Activated CD4-positive, alpha-beta T cell treated with anti-CD3 and anti-CD28 coated beads for 36 hours (primary cell): ENCODE measurements around the gene NBPF3. TPM values are rescaled to one million over a fixed set of nuclear protein-coding genes. Genes with fewer than 3 reads are reported as not detected.
"Not testable (repeated sequence)": the region's sequence is repeated elsewhere in the genome, so short reads cannot be mapped to it uniquely, and the experiment has no call there.

Source experiments
- ATAC-seq: fragments of 200-7000 bp; cut with Tn5 transposase; one replicate; pipeline ENCODE4 v1.10.0; 2021; ENCODE audit warnings: mild to moderate bottlenecking, moderate library complexity
- CTCF ChIA-PET: fragments of 350-600 bp; sonication (Branson Sonifier 250); formaldehyde crosslinking; loops from one replicate; lab custom pipeline; 2021; ENCODE audit warnings: antibody characterized with exemption; lab: Charles Lee
- POLR2A ChIA-PET: fragments of 350-600 bp; sonication (Branson Sonifier 250); formaldehyde crosslinking; loops from one replicate; lab custom pipeline; 2021; ENCODE audit warnings: antibody characterized with exemption, inconsistent platforms; lab: Charles Lee
- DNase-seq: peaks from one replicate; pipeline ENCODE4 v3.0.0-alpha.2; 2020
- H3K27ac Mint-ChIP-seq: one replicate; pipeline ENCODE4 v1.8.0; 2021; ENCODE audit warnings: mixed read lengths
- H3K27me3 Mint-ChIP-seq: one replicate; pipeline ENCODE4 v1.8.0; 2021; ENCODE audit warnings: mixed read lengths
- H3K36me3 Mint-ChIP-seq: one replicate; pipeline ENCODE4 v1.8.0; 2021; ENCODE audit warnings: low read depth, mixed read lengths
- H3K4me1 Mint-ChIP-seq: one replicate; pipeline ENCODE4 v1.8.0; 2021; ENCODE audit warnings: mixed read lengths
- H3K4me3 Mint-ChIP-seq: one replicate; pipeline ENCODE4 v1.8.0; 2021; ENCODE audit warnings: mild to moderate bottlenecking, moderate library complexity, mixed read lengths
- H3K9me3 Mint-ChIP-seq: one replicate; pipeline ENCODE4 v1.8.0; 2021; ENCODE audit warnings: low read depth, mixed read lengths
- intact Hi-C, 2 experiments: fragments of 100-400 bp; cut with DNase I in 1 of 2; cut with micrococcal nuclease in 1 of 2; formaldehyde crosslinking; loops; one replicate each; pipeline versions ENCODE4 v1.14.2 to v1.15.1; 2022 to 2024; cut with DNase I, micrococcal nuclease
- total RNA-seq, 2 experiments: library from RNA; stranded (reverse); gene quantifications; one replicate each; pipeline ENCODE4 v1.2.3, GENCODE V29; 2021

The NBPF3 gene
- total RNA-seq, 2 experiments from 2014 or later = 8.5 to 9.9 TPM

DNA sequence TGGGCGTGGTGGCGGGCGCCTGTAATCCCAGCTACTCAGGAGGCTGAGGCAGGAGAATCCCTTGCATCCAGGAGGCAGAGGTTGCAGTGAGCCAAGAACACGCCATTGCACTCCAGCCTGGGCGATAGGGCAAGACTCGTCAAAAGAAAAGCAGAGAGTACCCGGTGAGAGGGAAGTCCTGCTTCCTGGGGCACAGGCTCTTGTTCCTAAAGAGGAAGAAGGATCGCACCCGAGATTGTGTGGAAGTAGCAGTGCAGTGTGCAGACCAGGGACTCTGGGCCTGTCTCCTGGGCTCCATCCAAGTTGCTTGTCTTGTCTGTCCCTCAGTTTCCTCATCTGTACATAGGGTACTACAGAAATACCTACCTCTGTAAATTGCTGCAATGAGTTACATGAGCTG is 29.6 kb downstream of the NBPF3 start:
- Mint-ChIP-seq H3K27ac (no peak overlapping the region), H3K9me3 (no peaks in the 10 kb centered on the region), H3K4me3 (no peak overlapping the region), H3K4me1 (no peaks in the 10 kb centered on the region), H3K27me3 (no peaks in the 10 kb centered on the region), H3K36me3 (peaks cover 5% of the 10 kb centered on the region)
- CTCF ChIA-PET = interaction anchor here (1.0 to 1.7 kb wide), 2 partner anchors 10 to 11 kb away, joined by 4 read pairs; no protein-coding TSS in a partner anchor
- intact Hi-C loops = no loop called here
- DNase-seq (no peak), ATAC-seq (no peak)
- POLR2A ChIA-PET = no interaction called here

DNA sequence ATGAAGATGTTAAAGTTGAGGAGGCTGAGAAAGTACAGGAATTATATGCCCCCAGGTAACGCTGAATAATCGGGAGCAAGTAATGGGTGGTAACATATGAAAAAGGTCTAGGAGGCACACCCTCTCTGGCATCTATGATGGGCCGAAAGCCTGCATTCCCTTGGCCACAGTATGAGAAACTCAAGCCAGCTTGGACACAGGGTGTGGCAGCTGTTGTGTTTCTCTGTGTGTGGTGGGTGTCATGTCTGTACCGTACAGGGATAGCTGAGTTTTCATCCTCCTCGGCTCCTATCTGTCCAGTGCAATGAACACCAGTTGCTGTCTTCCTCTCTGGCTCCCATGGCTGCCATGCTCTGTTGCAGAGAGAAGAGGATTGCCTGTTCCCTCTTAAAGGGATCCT is 32.9 kb downstream of the NBPF3 start:
- no peak for ATAC-seq
- Mint-ChIP-seq H3K4me1 (no peaks in the 10 kb centered on the region), H3K36me3 (peaks cover 13% of the 10 kb centered on the region), H3K27me3 (no peaks in the 10 kb centered on the region), H3K27ac (no peak overlapping the region), H3K9me3 (no peaks in the 10 kb centered on the region), H3K4me3 (no peak overlapping the region)
- POLR2A ChIA-PET = no interaction called here
- CTCF ChIA-PET = interaction anchor here (0.6 to 1.0 kb wide), 2 partner anchors 104 to 733 kb away, joined by 3 read pairs; no protein-coding TSS in a partner anchor
- DNase-seq = no peak
- intact Hi-C loops = no loop called here

DNA sequence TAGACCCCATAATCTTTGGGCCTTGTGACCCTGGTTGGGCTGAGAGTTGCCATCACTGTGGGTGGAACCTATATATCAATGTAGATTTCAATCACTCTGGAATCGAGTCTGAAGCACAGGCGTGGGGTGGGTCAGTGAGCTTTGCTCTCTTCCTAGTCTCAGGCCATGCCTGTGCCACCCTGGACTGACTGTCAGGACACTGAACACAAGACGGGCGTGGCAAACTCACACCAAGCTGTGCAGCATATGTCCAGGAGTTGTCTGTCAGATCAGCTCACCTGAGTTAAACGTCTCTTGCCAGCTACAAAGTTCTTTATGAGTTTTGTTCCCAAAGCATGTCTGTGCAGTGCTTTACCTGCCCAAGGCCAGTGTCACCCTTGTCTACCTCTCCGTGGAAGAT is 38.4 kb downstream of the NBPF3 start:
- DNase-seq (no peak), ATAC-seq (no peak)
- H3K4me1 Mint-ChIP-seq = no peaks in the 10 kb centered on the region
- peaks cover 14% of the 10 kb centered on the region for H3K36me3 Mint-ChIP-seq
- no peak overlapping the region for H3K27ac Mint-ChIP-seq
- POLR2A ChIA-PET = no interaction called here
- no peak overlapping the region for H3K4me3 Mint-ChIP-seq
- intact Hi-C loops = no loop called here
- CTCF ChIA-PET = interaction anchor here (0.6 kb wide), 1 partner anchor 1260 kb away, joined by 4 read pairs; no protein-coding TSS in a partner anchor
- H3K9me3 Mint-ChIP-seq = no peaks in the 10 kb centered on the region
- H3K27me3 Mint-ChIP-seq = peaks cover 2% of the 10 kb centered on the region

DNA sequence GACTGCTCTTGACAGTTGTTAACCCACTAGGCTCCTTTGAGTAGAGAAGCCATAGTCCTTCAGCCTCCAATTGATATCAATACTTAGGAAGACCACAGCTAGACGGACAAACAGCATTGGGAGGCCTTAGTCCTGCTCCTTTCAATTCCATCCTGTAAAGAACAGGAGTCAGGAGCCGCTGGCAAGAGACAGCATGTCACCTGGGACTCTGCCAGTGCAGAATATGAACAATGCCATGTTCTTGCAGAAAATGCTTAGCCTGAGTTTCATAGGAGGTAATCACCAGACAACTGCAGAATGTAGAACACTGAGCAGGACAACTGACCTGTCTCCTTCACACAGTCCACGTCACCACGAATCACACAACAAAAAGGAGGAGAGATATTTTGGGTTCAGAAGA is 43.9 kb downstream of the NBPF3 start:
- intact Hi-C loops = loop anchor here in 1 of 2 experiments (5.0 kb wide), 1 partner anchor 57 kb away; no protein-coding TSS in a partner anchor
- H3K9me3 Mint-ChIP-seq, H3K36me3 Mint-ChIP-seq, H3K27ac Mint-ChIP-seq, H3K27me3 Mint-ChIP-seq, POLR2A ChIA-PET, DNase-seq, ATAC-seq, CTCF ChIA-PET, H3K4me1 Mint-ChIP-seq, H3K4me3 Mint-ChIP-seq: not testable (repeated sequence)

DNA sequence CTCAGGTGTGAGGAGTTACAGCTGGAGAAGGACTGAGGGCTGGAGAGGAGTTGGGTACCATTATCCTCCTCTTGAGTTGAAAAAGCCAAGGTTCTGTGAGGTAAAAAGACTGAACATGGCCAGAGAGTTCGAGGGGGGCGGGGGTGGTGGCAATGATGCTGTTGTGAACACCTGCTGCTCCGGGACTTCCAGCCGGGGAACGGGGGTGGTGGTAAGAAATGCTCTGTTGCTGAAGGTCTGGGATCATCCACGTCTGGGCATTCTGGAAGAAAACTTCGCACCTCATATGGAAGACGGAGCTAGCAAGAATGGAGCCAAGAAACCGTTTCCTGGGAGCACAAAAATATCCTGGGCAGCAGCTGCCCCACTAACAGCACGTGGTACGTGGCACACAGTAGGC is 49.2 kb downstream of the NBPF3 start:
- H3K4me3 Mint-ChIP-seq = peak overlapping the region; percentile 30
- CTCF ChIA-PET = interaction anchor here (0.7 to 2.7 kb wide), 2 partner anchors 21 to 257 kb away, joined by 3 to 6 read pairs; no protein-coding TSS in a partner anchor

DNA sequence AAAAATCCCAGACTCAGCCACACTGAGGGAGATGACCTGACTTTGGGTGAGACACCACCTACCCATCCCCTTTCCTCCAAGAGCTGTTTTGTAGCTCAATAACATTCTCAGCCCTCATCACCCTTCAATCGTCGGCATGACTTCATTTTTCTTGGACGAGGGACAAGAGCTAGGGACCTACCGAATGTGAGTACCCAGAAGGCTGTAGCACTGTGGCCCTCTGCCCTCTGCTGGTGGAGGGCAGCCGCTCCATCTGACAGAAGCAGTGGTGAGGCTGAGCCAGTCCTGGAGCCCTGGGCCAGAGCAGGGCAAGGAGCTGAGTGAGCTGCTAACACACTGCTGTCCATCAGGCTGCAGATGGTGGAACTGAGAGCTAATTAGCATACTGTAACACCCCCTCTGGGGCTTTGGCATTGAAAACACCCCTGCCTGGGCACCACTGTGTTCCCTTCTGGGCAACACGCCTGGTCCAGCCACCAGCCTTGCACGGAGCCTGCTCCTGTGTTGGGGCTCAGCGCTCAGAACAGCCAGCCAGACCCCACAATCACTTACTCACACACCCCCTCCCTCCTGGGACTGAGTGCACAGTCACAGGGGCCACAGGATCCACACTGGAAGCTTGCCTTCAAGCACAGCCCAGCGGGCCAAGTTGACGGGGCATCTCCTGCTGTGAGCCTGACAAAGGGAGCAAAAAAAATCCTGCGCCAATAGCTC is 51.0 kb downstream of the NBPF3 start:
- Mint-ChIP-seq H3K9me3 (no peaks in the 10 kb centered on the region), H3K36me3 (no peaks in the 10 kb centered on the region), H3K27me3 (peaks cover 10% of the 10 kb centered on the region), H3K4me1 (peaks cover 8% of the 10 kb centered on the region), H3K27ac (no peak overlapping the region), H3K4me3 (no peak overlapping the region)
- intact Hi-C loops = loop anchor here in 1 of 2 experiments (1.0 to 2.0 kb wide), 2 partner anchors 121 to 274 kb away; no protein-coding TSS in a partner anchor
- ATAC-seq (peak; percentile 67), DNase-seq (peak; percentile 63)
- POLR2A ChIA-PET = no interaction called here
- CTCF ChIA-PET = interaction anchor here (0.6 to 2.7 kb wide), 8 partner anchors 9 to 259 kb away, joined by 3 to 6 read pairs (median 4); no protein-coding TSS in a partner anchor

More for the DNA sequence above, 49.2 kb downstream of the NBPF3 start:
- ATAC-seq (no peak), DNase-seq (no peak)
- Mint-ChIP-seq H3K4me1 (peaks cover 8% of the 10 kb centered on the region), H3K27ac (no peak overlapping the region), H3K27me3 (peaks cover 10% of the 10 kb centered on the region), H3K36me3 (no peaks in the 10 kb centered on the region), H3K9me3 (no peaks in the 10 kb centered on the region)
- intact Hi-C loops = no loop called here
- POLR2A ChIA-PET = interaction anchor here (0.6 kb wide), 1 partner anchor 121 kb away, joined by 4 read pairs; no protein-coding TSS in a partner anchor

DNA sequence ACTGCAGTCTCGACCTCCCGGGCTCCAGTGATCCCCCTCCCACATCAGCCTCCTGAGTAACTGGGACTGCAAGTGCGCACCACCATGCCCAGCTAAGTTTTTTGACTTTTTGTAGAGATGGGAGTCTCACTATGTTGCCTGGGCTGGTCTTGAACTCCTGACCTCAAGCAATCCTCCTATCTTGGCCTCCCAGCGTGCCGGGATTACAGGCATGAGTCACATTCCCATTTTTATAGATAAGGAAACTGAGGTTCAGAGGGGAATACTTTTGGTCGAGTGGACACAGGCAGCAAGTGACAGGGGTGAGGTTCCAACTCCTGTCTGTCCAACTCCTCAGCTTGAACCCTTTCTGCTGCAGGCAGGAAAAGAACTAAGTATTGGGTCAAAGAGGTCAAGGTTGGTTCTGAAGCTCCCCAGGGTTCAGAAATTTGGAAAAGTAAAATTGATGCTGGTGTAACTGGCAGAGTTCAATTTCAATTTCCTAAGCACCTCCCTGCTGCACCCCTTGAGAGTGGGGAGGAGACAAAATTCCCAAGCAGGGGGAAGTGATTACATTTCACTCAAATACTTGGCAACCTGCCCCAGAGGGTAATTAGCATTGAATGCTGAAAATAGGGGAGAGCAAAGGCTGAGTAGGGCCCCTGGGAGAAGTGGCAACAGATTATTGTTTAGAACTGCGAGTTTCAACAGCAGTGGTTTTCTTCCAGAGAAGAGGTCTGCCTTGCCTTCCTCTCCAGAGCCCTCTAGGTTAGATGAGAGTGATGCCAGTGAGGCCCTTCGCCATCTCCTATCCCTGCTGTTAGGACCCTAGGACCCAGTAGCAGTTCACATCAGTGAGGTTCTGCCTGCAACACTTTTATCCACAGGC is 51.8 kb downstream of the NBPF3 start:
- intact Hi-C loops = loop anchor here in 1 of 2 experiments (2.0 kb wide), 1 partner anchor 275 kb away; no protein-coding TSS in a partner anchor

DNA sequence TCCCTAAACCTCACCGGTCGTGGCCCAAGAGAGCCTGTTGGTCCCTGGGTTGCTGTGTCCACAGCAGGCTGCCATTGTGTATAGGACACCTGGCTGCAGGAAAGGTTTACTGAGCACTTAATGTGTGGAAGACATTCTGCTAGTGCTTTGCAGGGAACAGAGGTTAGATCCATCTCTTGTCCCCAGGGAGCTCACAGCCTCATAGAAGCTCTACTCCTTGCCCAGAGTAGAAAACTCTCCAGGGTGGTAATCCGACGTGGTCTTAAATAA is 52.4 kb downstream of the NBPF3 start:
- DNase-seq (no peak), ATAC-seq (no peak)
- Mint-ChIP-seq H3K36me3 (no peaks in the 10 kb centered on the region), H3K27me3 (peaks cover 10% of the 10 kb centered on the region), H3K4me1 (peaks cover 8% of the 10 kb centered on the region), H3K27ac (no peak overlapping the region), H3K9me3 (no peaks in the 10 kb centered on the region), H3K4me3 (no peak overlapping the region)
- intact Hi-C loops = no loop called here
- CTCF ChIA-PET = interaction anchor here (1.1 to 1.6 kb wide), 2 partner anchors 17 to 23 kb away, joined by 3 to 4 read pairs; no protein-coding TSS in a partner anchor
- POLR2A ChIA-PET = no interaction called here

More for the DNA sequence above, 51.8 kb downstream of the NBPF3 start:
- no peaks in the 10 kb centered on the region for H3K36me3 Mint-ChIP-seq
- DNase-seq (no peak), ATAC-seq (no peak)
- H3K4me3 Mint-ChIP-seq = no peak overlapping the region
- peaks cover 10% of the 10 kb centered on the region for H3K27me3 Mint-ChIP-seq
- ChIA-PET CTCF (interaction anchor here (0.6 to 2.7 kb wide), 8 partner anchors 8 to 260 kb away, joined by 3 to 6 read pairs (median 4); no protein-coding TSS in a partner anchor), POLR2A (no interaction called here)
- H3K4me1 Mint-ChIP-seq = peaks cover 8% of the 10 kb centered on the region
- H3K9me3 Mint-ChIP-seq = no peaks in the 10 kb centered on the region
- no peak overlapping the region for H3K27ac Mint-ChIP-seq

DNA sequence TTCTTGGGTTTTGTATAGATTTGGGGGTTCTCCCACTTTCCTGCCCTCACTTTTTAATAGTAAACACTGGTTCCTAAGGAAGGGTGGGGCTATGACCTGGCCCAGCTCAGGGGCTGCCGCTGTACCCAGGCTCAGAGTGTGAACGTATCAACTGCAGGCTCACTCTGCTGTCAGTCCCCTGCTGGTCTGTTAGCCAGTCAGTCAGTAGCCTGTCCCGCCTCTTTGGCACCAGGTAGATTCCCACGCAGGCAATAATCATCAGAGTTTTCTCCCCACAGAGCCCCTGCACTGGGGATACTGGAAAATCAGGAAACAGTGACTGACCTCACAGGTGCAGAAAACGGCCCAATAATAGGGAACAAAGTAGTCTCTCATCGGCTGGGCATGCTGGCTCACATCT is 54.3 kb downstream of the NBPF3 start:
- intact Hi-C loops = no loop called here
- Mint-ChIP-seq H3K27me3 (peaks cover 4% of the 10 kb centered on the region), H3K4me3 (no peak overlapping the region), H3K36me3 (no peaks in the 10 kb centered on the region), H3K27ac (no peak overlapping the region), H3K4me1 (no peaks in the 10 kb centered on the region), H3K9me3 (no peaks in the 10 kb centered on the region)
- POLR2A ChIA-PET = no interaction called here
- CTCF ChIA-PET = interaction anchor here (0.7 to 1.3 kb wide), 2 partner anchors 22 to 140 kb away, joined by 3 read pairs; no protein-coding TSS in a partner anchor
- DNase-seq (no peak), ATAC-seq (no peak)

DNA sequence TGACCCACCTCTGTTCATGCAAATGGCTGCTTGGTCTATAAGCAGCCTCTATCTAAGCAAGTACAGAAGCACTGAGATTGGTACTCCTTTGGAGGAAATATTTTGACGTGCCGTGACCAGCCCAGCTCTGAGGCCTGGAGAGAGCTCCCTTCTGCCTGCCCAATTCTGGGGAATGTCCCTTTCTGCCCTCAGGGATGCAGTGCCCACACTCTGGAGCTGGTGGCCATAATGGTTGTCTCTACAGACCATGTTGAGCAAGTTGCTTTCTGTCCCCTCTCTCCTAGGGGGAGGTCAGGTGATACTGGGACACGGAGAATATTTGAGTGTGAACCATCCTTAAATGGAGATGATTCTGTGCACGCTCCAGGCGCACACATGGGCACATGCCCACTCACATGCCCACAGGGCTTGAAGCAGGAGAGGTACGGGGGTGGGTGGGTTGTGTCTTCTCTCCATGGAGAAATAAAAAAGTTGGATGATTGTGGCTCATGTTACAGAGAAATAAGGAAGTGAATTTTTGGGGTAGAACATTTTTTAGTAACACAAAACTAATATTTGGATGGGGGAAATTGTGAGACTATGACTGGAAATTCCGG is 55.4 kb downstream of the NBPF3 start:
- intact Hi-C loops = no loop called here
- Mint-ChIP-seq H3K4me3 (no peak overlapping the region), H3K27ac (no peak overlapping the region), H3K36me3 (no peaks in the 10 kb centered on the region), H3K27me3 (peaks cover 4% of the 10 kb centered on the region), H3K4me1 (no peaks in the 10 kb centered on the region), H3K9me3 (no peaks in the 10 kb centered on the region)
- DNase-seq (no peak), ATAC-seq (no peak)
- ChIA-PET CTCF (interaction anchor here (0.5 to 1.7 kb wide), 4 partner anchors 11 to 1176 kb away, joined by 3 to 5 read pairs (median 4); no protein-coding TSS in a partner anchor), POLR2A (interaction anchor here (0.6 kb wide), 1 partner anchor 111 kb away, joined by 3 read pairs; no protein-coding TSS in a partner anchor)

DNA sequence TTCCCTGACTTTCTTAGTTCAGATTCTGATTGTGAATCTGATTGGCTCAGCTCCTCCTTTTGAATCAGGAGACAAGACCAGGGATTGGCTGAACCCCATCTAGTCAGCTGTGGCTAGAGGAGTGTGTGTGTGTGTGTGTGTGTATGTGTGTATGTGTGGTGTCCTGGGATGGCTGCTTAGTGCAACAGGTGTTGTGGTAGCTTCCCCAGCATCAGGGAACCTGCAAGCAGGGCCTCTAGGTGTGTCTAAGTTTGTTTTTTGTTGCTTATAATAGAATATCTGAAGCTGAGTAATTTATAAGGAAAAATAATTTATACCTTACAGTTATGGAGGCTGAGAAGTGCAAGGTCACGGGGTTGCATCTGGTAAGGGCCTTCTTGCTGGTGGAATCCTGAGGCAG is 56.1 kb downstream of the NBPF3 start:
- no peaks in the 10 kb centered on the region for H3K4me1 Mint-ChIP-seq
- H3K9me3 Mint-ChIP-seq = no peaks in the 10 kb centered on the region
- intact Hi-C loops = no loop called here
- ChIA-PET POLR2A (interaction anchor here (0.6 kb wide), 1 partner anchor 112 kb away, joined by 3 read pairs; no protein-coding TSS in a partner anchor), CTCF (interaction anchor here (1.2 to 1.7 kb wide), 2 partner anchors 11 to 127 kb away, joined by 4 to 5 read pairs; no protein-coding TSS in a partner anchor)
- no peaks in the 10 kb centered on the region for H3K36me3 Mint-ChIP-seq
- no peak for ATAC-seq
- no peak for DNase-seq
- peaks cover 4% of the 10 kb centered on the region for H3K27me3 Mint-ChIP-seq
- no peak overlapping the region for H3K27ac Mint-ChIP-seq
- no peak overlapping the region for H3K4me3 Mint-ChIP-seq
